Urothelium cell line (cell line): ENCODE results near the gene TPCN1.
A peak's percentile ranks its signal among the peaks of the same experiment; 100 is the strongest.

Experiments
- DNase-seq: peaks from one replicate; pipeline ENCODE4 v3.0.0; 2011; ENCODE audit warnings: low spot score, mixed read lengths
- FAIRE-seq: peaks from 2 replicates; lab custom pipeline; 2011; peaks lifted over from hg19 to GRCh38; lab: Jason Lieb, UNC

TPCN1 gene

DNA sequence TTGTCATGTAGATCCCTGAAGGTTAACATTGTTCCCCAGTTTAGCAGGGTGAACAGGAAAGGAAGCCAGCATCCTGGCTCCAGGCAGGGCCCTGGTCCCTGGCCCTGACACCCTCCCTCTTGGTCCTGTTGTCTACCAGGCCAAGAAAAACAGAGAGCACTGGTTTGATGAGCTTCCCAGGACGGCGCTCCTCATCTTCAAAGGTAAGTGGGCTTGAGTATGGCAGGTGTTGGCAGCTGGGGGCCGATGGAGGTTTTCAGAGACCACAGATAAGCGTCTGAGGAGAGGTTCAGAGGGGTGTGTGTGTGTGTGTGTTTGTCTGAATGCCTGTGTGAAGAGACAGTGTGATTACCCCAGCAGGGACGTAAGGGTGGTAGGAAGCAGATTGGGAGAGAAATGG lies 57.4 kb downstream of the TPCN1 start:
- FAIRE-seq (no peak), DNase-seq (no peak)

DNA sequence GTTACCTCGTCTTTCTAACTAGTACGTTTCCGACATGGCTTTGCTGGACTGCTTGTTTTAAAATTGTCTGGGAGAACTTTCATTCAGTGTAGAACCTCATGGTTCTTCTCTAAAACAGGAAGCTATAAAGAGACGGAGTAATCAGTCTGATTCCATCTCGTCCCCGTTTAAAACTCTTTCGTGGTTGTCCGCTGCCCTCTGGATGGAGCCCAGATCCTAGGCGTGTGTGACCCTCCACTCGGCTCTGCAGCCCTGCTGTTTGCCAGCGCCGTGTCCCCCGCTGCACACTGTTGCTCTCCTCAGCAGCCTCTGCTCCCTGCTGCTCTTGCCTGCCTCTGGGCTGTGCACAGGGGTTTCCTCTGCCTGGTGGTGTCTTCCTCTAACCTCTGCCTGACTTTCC lies 63.5 kb downstream of the TPCN1 start:
- DNase-seq (no peak), FAIRE-seq (no peak)

GRCh38 chr12:113285679-113286610 lies 64.7 kb downstream of the TPCN1 start:
- FAIRE-seq (no peak), DNase-seq (no peak)

DNA sequence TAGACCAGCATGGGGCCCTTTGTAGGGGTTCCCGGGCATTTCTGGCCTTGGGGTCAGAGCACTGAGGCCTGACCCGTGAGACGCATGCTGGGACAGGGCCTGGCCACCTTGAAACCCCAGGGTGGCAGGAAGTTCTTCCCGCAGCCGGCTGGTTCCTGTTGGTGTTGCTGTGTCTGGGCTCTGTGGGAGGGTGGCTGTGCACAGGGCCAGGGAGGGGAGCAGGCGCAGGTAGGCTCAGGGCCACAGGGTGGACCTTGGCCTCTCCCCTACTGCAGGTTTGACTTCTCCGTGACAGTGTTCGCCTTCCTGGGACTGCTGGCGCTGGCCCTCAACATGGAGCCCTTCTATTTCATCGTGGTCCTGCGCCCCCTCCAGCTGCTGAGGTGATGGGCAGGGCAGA lies 65.4 kb downstream of the TPCN1 start:
- no peak for FAIRE-seq
- DNase-seq = no peak

GRCh38 chr12:113287146-113287898 lies 66.1 kb downstream of the TPCN1 start:
- FAIRE-seq (no peak), DNase-seq (no peak)

GRCh38 chr12:113287899-113288282 lies 66.6 kb downstream of the TPCN1 start:
- DNase-seq = no peak
- no peak for FAIRE-seq

GRCh38 chr12:113289361-113289760 lies 68.1 kb downstream of the TPCN1 start:
- DNase-seq (no peak), FAIRE-seq (no peak)

DNA sequence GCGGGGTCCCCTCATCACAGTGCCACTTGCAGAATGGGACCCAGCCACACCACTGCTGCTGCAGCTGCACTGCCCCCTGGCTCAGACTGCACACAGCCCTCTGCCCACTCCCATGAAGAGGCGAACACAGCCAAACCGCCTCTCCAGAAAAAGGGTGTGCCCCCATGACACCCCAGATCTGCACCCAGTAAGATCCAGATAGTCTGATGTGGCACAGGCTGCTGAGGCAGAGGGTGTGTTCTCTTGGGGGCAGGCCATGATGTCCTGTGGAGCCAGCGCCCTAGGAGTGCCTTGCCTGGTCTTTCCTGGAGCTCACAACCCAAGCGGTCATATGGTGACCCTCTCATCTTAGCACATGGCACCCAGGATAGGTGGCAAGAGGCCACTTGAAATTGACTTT lies 69.2 kb downstream of the TPCN1 start:
- FAIRE-seq = no peak
- DNase-seq = no peak

- FAIRE-seq = no peak
Observed at GRCh38 chr12:113291586-113291985, 70.3 kb downstream of the TPCN1 start.

GRCh38 chr12:113292091-113292490 lies 70.8 kb downstream of the TPCN1 start:
- no peak for DNase-seq

More at GRCh38 chr12:113291586-113291985, 70.3 kb downstream of the TPCN1 start:
- DNase-seq = no peak

DNA sequence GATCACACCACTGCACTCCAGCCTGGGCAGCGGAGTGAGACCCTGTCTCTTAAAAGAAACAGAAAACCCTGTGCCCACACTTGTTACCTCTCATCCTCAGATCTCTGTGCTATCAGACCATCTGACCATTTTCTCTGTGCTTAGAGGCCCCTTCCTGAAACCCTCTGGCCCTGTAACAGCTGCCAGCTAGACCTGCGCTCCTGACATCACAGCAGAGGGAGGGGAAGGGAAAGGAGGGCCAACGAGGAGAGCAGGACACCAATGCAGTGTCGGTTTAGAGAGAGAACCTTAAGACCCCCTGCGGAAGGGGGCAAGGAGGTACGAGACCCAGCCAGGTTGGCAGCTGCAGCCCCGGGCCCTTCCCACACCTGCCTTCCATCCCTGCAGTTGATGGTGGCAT lies 71.3 kb downstream of the TPCN1 start:
- no peak for FAIRE-seq
- no peak for DNase-seq

More at GRCh38 chr12:113292091-113292490, 70.8 kb downstream of the TPCN1 start:
- no peak for FAIRE-seq

DNA sequence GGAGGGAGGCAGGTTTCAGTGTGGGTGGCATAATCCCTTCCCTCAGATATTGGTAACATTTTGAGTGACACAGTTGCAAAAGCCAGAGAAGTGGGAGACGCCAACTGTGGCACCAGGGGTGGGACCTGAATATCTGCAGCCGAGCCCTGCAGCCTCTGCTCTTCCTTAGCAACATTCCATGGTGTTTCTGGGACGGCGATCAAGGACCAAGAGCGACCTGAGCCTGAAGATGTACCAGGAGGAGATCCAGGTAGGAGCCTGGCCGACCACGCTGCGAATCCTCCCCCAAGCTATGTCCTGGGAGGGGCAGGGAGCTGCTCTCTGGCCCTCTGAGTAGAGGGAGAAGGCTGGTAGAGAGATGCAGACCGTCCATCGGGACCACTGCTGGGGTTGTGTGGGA lies 71.8 kb downstream of the TPCN1 start:
- no peak for DNase-seq
- FAIRE-seq = no peak

GRCh38 chr12:113295886-113296556 lies 74.8 kb downstream of the TPCN1 start:
- DNase-seq (no peak), FAIRE-seq (no peak)

DNA sequence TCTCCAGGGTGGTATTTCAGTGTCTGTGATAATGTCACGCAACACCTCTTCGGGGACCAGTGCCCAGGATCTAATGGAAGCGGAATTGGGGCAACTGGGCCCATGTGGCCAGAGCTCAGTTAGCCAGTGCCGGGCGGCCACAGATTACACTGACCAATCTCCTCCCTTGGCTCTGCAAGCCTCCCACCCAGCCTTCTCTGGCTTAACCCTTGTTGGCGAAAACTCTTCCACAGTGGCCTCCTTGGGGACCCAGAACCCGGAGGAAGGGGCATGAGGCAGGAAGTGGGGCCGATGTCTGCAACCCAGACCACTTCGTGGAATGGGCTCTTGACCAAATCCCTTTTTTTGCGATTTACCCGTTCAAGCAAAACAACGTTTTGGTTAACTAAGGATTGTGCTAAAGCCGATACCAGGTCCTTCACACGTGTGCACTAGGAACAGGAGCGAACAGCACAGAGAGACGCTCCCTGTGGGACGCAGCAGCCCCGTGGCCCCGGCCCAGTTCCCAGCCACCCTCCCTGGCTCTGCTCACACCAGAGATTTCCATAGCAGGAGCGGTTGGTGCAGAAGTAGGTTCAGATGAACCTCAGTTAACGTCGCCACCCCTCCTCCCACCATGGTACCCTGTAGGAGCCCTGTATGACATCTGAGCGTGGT lies 75.4 kb downstream of the TPCN1 start:
- no peak for FAIRE-seq
- DNase-seq = no peak

GRCh38 chr12:113297214-113297587 lies 75.9 kb downstream of the TPCN1 start:
- no peak for FAIRE-seq
- no peak for DNase-seq

GRCh38 chr12:113297621-113298471 lies 76.6 kb downstream of the TPCN1 start:
- FAIRE-seq = peak; percentile 5
- DNase-seq = no peak

DNA sequence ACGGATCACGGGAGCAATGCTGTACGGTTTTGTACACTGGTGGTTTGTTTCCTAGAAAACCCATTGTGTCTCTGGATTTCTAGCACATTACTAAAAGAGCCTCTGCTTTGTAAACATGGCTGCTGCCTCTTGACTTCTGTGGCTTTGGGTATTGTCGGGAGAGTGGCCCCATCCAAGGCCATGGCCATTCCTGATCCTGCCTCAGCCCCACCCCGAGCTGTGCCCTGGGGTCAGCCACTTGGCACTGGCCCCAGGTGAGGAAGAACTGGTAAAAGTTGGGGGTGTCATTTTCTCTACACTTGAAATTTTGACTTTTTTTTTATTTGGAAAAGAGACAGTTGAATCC lies 77.2 kb downstream of the TPCN1 start:
- FAIRE-seq = no peak
- no peak for DNase-seq

- DNase-seq = no peak
- no peak for FAIRE-seq
Observed at GRCh38 chr12:113298861-113299545, 77.7 kb downstream of the TPCN1 start.

DNA sequence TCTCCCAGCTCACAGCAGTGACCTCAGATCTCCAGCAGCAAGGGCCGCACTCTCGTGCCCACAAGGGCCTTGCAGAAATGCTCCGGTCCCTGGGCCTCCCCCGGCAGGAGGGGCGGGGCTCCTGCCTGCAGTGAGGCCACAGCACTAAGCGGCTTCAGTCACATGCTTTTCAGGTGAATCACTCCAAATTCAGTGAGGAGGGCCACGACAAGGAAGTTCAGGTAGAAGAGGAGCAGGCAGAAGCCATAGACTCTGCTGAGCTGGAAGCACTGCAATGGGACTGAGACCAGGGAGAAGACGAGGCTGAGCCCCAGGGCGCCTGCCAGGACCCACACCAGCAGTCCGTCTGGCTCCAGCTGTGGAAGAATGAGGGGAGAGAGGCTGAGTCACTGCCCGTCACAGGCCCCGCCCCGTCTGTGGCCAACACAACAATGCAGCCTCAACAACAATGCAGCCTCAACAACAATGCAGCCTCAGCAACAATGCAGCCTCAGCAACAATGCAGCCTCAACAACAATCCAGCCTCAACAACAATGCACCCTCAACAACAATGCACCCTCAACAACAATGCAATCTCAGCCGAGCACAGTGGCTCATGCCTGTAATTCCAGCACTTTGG lies 78.5 kb downstream of the TPCN1 start:
- peak; percentile 95 for FAIRE-seq
- DNase-seq = peak; percentile 96
